Measurements from ENCODE around the gene NDE1.

- TF ChIP-seq POLR2A (IDR thresholded peaks at IDR 0.05), result no peak
- TF ChIP-seq CTCF (IDR thresholded peaks at IDR 0.05), result no peak
These were observed 55.1 kb downstream of the NDE1 start for GRCh38 chr16:15705064-15705565.
